NCI-H2171 (cell line): ENCODE data around the gene SCUBE2.

Experiments
- DNase-seq: peaks from one replicate; lab custom pipeline; 2025; lab: John Stamatoyannopoulos, UW

SCUBE2 gene

GRCh38 chr11:9074338-9075029 lies 16.9 kb downstream of the SCUBE2 start:
- DNase-seq = no peak

- DNase-seq = no peak
Measured at GRCh38 chr11:9073466-9074225, 17.8 kb downstream of the SCUBE2 start.

- DNase-seq = no peak
Measured at GRCh38 chr11:9072626-9073176, 18.7 kb downstream of the SCUBE2 start.

GRCh38 chr11:9071692-9072091 lies 19.7 kb downstream of the SCUBE2 start:
- DNase-seq = no peak

- DNase-seq = no peak
Measured at GRCh38 chr11:9070749-9071491, 20.5 kb downstream of the SCUBE2 start.

GRCh38 chr11:9069862-9070470 lies 21.4 kb downstream of the SCUBE2 start:
- DNase-seq = no peak

- no peak for DNase-seq
Measured at GRCh38 chr11:9069256-9069655, 22.1 kb downstream of the SCUBE2 start.

- no peak for DNase-seq
Measured at GRCh38 chr11:9066433-9066925, 24.9 kb downstream of the SCUBE2 start.

- no peak for DNase-seq
Measured at GRCh38 chr11:9065607-9066432, 25.6 kb downstream of the SCUBE2 start.

GRCh38 chr11:9061807-9062206 lies 29.6 kb downstream of the SCUBE2 start:
- no peak for DNase-seq

GRCh38 chr11:9060700-9061111 lies 30.7 kb downstream of the SCUBE2 start:
- DNase-seq = no peak

- DNase-seq = no peak
Measured at GRCh38 chr11:9059406-9059805, 32.0 kb downstream of the SCUBE2 start.

- DNase-seq = no peak
Measured at GRCh38 chr11:9057888-9058287, 33.5 kb downstream of the SCUBE2 start.

GRCh38 chr11:9057007-9057406 lies 34.4 kb downstream of the SCUBE2 start:
- DNase-seq = no peak

GRCh38 chr11:9056467-9056866 lies 34.9 kb downstream of the SCUBE2 start:
- no peak for DNase-seq

GRCh38 chr11:9053316-9054035 lies 37.9 kb downstream of the SCUBE2 start:
- no peak for DNase-seq

- DNase-seq = no peak
Measured at GRCh38 chr11:9052316-9052715, 39.1 kb downstream of the SCUBE2 start.

GRCh38 chr11:9049959-9050358 lies 41.4 kb downstream of the SCUBE2 start:
- no peak for DNase-seq

- DNase-seq = peak; percentile 79
Measured at GRCh38 chr11:9047964-9048523, 43.4 kb downstream of the SCUBE2 start.

- DNase-seq = no peak
Measured at GRCh38 chr11:9046481-9046880, 44.9 kb downstream of the SCUBE2 start.
